AG04450 (cell line): ENCODE measurements around the gene TULP1. TPM values are rescaled to one million over a fixed set of nuclear protein-coding genes. Genes with fewer than 3 reads are reported as not detected.

Experiments
- CTCF ChIA-PET: fragments of 300-600, 350-600 bp; formaldehyde crosslinking; extraction: SDS; loops from one replicate; lab custom pipeline; 2022; ENCODE audit warnings: antibody characterized with exemption, inconsistent platforms; lab: Charles Lee
- POLR2A ChIA-PET: fragments of 350-600 bp; formaldehyde crosslinking; extraction: SDS; loops from one replicate; lab custom pipeline; 2021; ENCODE audit warnings: antibody characterized with exemption, inconsistent platforms; lab: Yijun Ruan, JAX
- DNase-seq: peaks from one replicate; pipeline ENCODE4 v3.0.0-alpha.2; 2011; ENCODE audit warnings: low read depth, low spot score
- H3K27ac ChIP-seq: one replicate; pipeline ENCODE4 v1.5.1; 2012; ENCODE audit warnings: low read depth, low read length, control low read depth
- H3K27me3 ChIP-seq: one replicate; pipeline ENCODE4 v1.6.0; 2012; ENCODE audit warnings: low read length; ENCODE audit not compliant: control insufficient read depth, insufficient read depth
- H3K4me3 ChIP-seq: 2 replicates; pipeline ENCODE4 v1.5.1; 2011; ENCODE audit warnings: mild to moderate bottlenecking, low read depth, low read length, control low read depth
- H3K9me3 ChIP-seq: 2 replicates; pipeline ENCODE4 v1.5.1; 2012; ENCODE audit warnings: low read length; ENCODE audit not compliant: control insufficient read depth, insufficient read depth
- CTCF ChIP-seq: IDR thresholded peaks from 2 replicates; pipeline ENCODE4 v1.5.1; 2011; ENCODE audit warnings: low read depth, low read length, control low read depth, inconsistent platforms
- polyA plus RNA-seq: library from polyadenylated mRNA; depleted of rRNA; stranded (reverse); fragments of >200 nt; gene quantifications from 2 replicates; pipeline ENCODE4 v1.2.3, GENCODE V29; 2011

The TULP1 gene
- polyA plus RNA-seq, 1 experiment, result not detected

- H3K27me3 ChIP-seq, result no peaks in the 10 kb centered on the region
- no peak for DNase-seq
- H3K4me3 ChIP-seq, result peak overlapping the region; percentile 93
- no peak for TF ChIP-seq CTCF
- CTCF ChIA-PET, result interaction anchor here (0.6 to 4.2 kb wide), 11 partner anchors 8 to 271 kb away, joined by 3 to 43 read pairs (median 3); partner anchors contain the start of gene PPARD
- peak overlapping the region; percentile 86 for H3K27ac ChIP-seq
- POLR2A ChIA-PET, result interaction anchor here (0.6 to 2.7 kb wide), 7 partner anchors 12 to 151 kb away, joined by 3 to 7 read pairs (median 4); partner anchors contain the start of gene TEAD3
- no peaks in the 10 kb centered on the region; the same call in 1 of the 2 replicates for H3K9me3 ChIP-seq
Measured at GRCh38 chr6:35468980-35469750, 43.5 kb downstream of the TULP1 start.

GRCh38 chr6:35468181-35468979 is 44.3 kb downstream of the TULP1 start, which contains the start of gene RPL10A:
Gene RPL10A (plus strand): TSS chr6:35468401. CDS start chr6:35468435, 34 bp downstream.
- POLR2A ChIA-PET, result interaction anchor here (0.5 to 2.7 kb wide), 9 partner anchors 11 to 213 kb away, joined by 3 to 7 read pairs (median 4); partner anchors contain the start of genes TEAD3 and ZNF76
- peak; percentile 94 for TF ChIP-seq CTCF
- CTCF ChIA-PET, result interaction anchor here (0.7 to 4.2 kb wide), 23 partner anchors 8 to 648 kb away, joined by 3 to 43 read pairs (median 4); partner anchors contain the start of genes DEF6, PPARD and ZNF76
- peak within 1 kb of the TSS; percentile 86 for H3K27ac ChIP-seq
- no peaks in the 10 kb centered on the region; the same call in 1 of the 2 replicates for H3K9me3 ChIP-seq
- H3K27me3 ChIP-seq, result no peaks in the 10 kb centered on the region
- peak within 1 kb of the TSS; percentile 93 for H3K4me3 ChIP-seq
- DNase-seq, result peak; percentile 92

- TF ChIP-seq CTCF, result no peak
- POLR2A ChIA-PET, result no interaction called here
- H3K27me3 ChIP-seq, result no peaks in the 10 kb centered on the region
- no peak for DNase-seq
- H3K9me3 ChIP-seq, result no peaks in the 10 kb centered on the region; the same call in 1 of the 2 replicates
- H3K27ac ChIP-seq, result no peak overlapping the region
- no peak overlapping the region for H3K4me3 ChIP-seq
- CTCF ChIA-PET, result interaction anchor here (1.1 to 4.2 kb wide), 3 partner anchors 122 to 225 kb away, joined by 3 to 43 read pairs (median 4); partner anchors contain the start of gene PPARD
Measured at GRCh38 chr6:35465646-35466045, 47.0 kb downstream of the TULP1 start.

- ChIA-PET POLR2A (interaction anchor here (0.6 to 0.7 kb wide), 2 partner anchors 37 to 52 kb away, joined by 3 to 5 read pairs; no protein-coding TSS in a partner anchor), CTCF (no interaction called here)
- no peak for DNase-seq
- no peak for TF ChIP-seq CTCF
- H3K9me3 ChIP-seq, result no peaks in the 10 kb centered on the region; the same call in 1 of the 2 replicates
- H3K27me3 ChIP-seq, result no peaks in the 10 kb centered on the region
- no peak overlapping the region for H3K4me3 ChIP-seq
- no peak overlapping the region for H3K27ac ChIP-seq
Measured at GRCh38 chr6:35463292-35463691, 49.4 kb downstream of the TULP1 start.
